GM19455 (cell line): ENCODE results near the gene LRP1.

ENCODE experiments used
- ATAC-seq: cut with Tn5 transposase; IDR thresholded peaks from one replicate; pipeline ENCODE4 v1.9.1; 2021; ENCODE audit not compliant: unreplicated experiment

Gene LRP1

DNA sequence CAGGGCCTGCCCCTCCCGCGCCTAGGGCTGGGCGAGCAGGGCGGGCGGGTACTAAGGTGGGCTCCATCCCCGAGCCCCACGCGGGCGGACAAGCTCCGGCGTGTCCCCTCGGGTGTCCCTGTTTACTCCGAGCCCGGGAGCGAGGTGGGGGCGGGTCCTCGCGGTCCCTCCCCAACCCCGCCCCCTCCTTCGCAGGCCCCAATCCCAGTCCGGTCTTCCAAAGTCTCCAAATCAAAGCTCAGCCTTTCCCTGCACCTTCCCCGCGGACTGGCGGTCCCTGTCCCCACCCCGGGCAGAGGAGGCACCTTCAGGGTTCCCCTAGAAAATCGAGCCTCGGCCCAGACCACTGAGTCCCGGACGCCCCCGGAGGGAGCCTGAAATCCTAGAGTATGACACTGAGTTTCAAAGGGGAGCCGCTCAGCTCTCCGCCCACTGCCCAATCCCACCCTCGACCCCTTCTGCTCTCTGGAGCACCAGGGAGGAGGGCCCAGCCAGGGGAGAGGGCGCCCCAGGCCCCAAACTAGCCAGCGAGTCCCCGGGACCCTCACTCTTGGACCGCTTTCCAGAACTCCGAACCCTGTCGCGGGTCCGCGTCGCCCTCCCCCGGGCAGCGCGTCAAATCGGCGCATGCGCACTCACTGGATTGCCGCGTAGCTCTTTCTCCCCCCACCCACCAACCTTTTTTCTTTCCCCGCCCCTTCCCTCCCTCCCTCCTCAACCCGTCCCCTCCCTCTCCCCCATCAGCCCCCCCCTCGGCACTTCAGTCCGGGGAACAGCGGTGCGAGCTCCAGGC is at the start of gene LRP1:
Gene LRP1 (plus strand): TSS at position 758 of the 793 bp plus-strand sequence. CDS start 482 bp downstream, outside the sequence.
- no peak for ATAC-seq

- ATAC-seq = peak; percentile 98
These were observed 49.5 kb upstream of the LRP1 start, which contains the start of gene NEMP1 for GRCh38 chr12:57078519-57079404. Gene NEMP1, minus strand, starts transcription at chr12:57078791. Its CDS starts 46 bp downstream, at chr12:57078745.

DNA sequence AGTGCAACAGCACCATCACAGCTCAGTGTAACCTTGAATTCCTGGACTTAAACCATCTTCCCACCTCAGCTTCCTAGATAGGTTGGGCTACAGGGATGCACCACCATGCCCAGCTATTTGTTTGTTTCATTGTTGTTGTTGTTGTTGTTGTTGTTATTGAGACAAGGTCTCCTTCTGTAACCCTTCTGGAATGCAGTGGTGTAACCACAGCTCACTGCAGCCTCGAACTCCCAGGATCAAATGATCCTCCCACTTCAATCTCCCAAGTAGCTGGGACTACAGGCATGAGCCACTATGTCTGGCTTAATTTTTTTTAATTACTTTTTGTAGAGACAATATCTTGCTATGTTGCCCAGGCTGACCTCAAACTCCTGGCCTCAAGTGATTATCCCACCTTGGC is 48.5 kb upstream of the LRP1 start:
- ATAC-seq = no peak

DNA sequence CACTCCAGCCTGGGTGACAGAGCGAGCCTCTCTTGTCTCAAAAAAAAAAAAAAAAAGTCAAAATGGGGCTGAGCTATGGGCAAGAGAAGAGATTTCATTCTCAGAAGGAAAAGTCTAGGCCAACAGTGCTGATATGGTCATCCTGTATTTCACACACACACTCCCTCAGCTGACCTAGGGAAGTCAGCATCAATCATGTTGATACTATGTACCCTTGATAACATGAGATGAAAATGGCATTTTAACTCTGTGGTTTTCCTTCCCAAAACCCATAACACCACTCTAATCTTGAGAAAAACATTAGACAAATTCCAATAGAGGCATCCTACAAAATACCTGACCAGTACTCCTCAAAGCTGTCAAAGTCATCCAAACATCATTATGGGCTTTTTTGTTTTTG is 47.4 kb upstream of the LRP1 start:
- ATAC-seq = no peak

DNA sequence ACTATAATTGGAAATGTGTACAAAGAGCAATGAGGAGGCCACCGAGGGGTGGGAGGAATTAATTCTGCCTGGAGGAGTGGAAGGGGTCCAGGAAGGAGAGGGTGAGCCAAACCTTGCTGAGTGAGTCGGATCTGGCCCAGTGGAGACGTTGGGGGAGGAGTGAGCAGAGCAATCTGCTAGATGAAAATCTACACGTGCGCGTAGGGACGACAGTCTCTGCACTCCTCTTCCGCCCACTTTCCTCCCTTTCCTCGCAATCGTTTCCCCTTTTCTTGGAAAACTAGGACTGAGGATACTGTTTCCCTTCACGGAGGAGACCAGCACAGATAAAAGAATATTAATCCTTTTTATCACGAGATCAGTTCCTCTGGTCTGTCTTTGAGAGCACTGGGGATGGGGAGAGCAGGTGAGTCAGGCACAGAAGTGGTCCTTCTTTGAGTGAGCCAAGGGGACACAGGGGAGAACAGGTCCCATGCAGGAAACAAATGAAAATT is 42.2 kb upstream of the LRP1 start:
- no peak for ATAC-seq

DNA sequence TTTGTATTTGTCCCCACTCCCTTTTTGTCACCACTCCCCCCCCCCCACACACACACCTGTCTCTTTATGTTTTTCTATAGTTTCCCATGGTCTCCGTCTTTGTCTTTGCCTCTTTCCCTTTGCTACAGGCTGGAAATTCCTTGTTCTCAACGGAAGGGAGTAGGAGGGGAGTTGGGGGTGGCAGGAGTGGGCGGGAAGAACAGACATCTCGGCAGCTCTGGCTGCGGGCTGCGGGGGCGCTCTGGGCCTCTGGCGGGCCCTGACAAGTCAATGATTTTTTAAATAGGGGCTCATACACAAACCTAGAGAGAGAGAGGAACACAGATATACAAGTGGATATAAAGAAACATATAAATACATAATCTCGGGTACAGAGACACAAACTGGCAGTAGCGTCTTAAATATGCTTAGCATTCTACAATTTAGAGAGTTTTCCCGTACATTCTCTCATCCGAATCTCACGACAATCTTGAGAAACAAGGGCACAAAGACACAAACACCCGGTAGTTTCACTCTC is 41.7 kb upstream of the LRP1 start:
- ATAC-seq = no peak

DNA sequence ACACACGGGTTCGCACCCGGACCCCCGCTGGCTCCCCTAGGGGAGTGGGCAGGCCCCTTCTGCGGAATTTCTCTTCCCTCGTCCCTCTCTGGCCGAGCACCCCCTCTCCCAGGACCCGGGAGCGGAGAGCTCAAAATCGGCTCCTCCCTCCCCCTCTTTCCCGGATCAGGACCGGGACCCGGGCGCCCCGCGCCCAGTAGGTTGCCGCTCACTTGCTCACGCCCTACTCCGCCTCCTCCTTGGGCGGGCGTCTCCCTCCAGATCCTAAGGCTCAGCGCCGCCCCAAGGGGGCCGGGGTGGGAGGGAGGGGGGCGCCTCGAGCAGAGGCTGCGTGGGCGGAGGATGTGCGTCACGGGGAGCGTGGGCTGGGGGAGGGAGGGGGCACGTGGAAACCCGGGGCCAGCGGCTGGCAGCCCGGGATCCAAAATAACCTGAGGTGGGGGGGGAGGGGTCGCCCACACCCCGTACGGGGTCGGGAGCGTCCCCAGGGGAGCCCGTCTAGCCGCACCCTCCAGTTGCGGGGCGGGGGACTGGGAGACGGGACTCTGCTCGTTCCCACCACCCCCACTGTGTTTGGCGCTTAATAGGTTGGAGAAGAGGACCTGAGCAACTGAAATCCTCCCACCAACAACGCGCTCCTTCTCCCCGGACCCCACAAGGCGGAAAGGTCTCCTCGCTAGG is 41.1 kb upstream of the LRP1 start:
- ATAC-seq = peak; percentile 36

- ATAC-seq = peak; percentile 41
These were observed 40.5 kb upstream of the LRP1 start for GRCh38 chr12:57087691-57088353.

DNA sequence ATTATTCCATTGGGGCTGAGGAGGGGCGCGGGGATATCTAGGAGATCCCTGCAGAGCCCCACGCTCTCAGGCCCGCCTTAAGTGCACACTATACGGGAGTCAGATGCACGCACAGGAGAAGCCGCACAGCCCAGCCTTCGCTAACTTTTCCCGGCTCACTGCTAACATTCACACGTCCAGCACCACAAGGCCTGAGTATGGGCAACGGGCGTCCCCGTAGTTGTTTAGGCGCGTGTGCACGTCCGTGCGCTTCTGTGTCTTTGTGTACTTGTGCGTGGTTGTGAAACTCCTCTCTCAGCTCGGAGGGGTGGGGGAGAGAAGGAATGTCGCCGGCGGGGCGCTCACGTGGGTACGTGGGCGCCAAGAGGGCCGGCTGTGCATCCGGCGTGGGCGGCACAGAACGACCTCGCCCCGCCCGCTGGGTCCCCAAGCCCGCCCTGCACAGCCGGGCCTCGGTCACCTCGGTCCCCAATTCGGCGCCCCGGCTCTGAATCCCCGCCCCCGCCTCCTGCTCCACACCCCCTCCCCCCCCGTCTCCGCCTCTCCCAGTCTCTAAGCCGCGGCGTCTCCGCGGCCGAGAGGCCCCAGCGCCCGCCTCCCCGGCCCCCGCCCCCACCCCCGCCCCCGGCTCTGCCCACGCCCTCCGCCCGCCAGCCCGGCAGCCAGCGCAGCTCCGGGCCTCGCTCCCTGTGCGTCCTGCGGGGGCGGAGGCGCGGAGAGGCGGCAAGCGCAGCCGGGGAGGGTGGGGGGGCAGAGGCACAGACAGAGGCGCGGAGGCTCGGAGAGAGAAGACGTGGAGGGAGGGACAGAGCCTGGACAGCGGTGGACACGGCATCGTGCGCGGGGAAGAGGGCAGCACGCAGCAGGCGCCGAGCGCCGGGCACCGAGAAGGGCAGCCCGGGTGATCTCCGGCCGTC is 39.7 kb upstream of the LRP1 start, which contains the start of gene NAB2:
Gene NAB2 (plus strand): TSS at position 761 of the 917 bp plus-strand sequence. CDS start 158 bp downstream, outside the sequence.
- ATAC-seq = peak; percentile 50

DNA sequence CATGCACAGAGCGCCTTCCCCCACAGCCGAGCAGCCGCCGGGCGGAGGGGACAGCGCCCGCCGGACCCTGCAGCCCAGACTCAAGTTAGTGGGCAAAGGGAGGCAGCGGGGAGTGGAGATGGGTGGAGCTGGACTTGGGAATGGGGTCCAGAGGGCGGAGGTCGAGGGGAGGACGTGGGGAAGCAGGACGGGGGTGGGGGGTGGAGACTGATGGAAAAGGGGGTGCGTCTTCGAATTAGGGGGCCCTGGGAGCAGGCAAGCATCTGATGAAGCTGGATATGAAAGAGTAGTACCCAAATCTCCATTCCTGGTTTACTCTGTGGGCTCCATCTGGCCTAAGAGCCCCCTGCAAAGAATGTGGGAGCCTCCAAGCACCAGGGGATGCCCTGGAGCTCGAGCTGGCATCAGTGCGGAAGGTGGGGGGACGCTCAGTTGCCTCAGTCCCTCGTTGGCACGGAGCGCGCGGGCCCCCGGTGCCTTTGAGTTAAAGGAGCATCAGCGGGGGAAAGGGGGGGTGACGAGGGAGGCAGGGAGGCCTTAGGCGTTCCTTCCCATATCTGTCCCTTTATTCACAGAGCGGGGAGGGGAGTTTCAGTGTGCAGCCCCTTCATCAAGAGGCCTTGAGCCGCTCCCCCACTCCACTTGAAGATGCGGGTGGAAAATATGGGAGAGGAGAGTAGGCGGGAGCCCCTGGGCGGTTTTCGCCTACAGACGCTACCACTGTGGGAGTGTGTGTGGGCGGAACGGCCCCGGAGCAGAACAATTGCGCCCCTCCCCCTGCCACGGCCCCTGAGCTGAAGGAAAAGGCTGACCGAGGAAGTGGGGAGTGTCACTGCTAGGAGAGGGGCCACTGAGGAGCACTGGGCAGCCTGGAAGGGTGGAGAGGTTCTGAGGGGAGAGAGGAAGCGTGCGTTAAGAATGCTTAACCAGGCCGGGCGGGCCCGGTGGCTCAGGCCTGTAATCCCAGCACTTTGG is 38.7 kb upstream of the LRP1 start:
- ATAC-seq = no peak

GRCh38 chr12:57090490-57090889 is 37.8 kb upstream of the LRP1 start:
- no peak for ATAC-seq

- ATAC-seq = no peak
These were observed 37.2 kb upstream of the LRP1 start for GRCh38 chr12:57090924-57091637.

- no peak for ATAC-seq
These were observed 36.4 kb upstream of the LRP1 start for GRCh38 chr12:57091638-57092528.

DNA sequence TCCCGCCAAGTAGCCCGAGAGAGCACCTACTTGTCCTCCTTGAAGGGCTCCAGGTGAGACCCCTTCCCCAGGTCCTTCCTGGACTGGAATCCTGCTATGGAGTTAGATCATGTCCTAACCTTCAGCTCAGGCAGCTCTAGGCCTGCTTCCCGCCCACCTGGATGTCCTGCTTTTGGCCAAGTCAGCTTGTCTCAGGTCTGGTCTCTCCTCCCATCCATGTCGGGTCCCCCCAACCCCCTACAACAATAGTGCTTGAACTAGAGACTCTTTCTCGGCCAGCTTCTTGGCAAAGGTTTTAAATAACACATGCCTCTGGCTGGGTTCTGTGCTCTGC is 35.8 kb upstream of the LRP1 start:
- ATAC-seq = no peak

GRCh38 chr12:57092876-57093414 is 35.3 kb upstream of the LRP1 start:
- no peak for ATAC-seq
